NCI-H2107 treated with DMSO at 0.1 percent for 48 hours (cell line): ENCODE results near the gene ST8SIA4.
A peak's percentile ranks its signal among the peaks of the same experiment; 100 is the strongest.
"Not testable (repeated sequence)": the region's sequence is repeated elsewhere in the genome, so short reads cannot be mapped to it uniquely, and the experiment has no call there.

Experiments used
- DNase-seq: peaks from one replicate; lab custom pipeline; 2025; ENCODE audit not compliant: unreplicated experiment; lab: John Stamatoyannopoulos, UW

Gene ST8SIA4

DNA sequence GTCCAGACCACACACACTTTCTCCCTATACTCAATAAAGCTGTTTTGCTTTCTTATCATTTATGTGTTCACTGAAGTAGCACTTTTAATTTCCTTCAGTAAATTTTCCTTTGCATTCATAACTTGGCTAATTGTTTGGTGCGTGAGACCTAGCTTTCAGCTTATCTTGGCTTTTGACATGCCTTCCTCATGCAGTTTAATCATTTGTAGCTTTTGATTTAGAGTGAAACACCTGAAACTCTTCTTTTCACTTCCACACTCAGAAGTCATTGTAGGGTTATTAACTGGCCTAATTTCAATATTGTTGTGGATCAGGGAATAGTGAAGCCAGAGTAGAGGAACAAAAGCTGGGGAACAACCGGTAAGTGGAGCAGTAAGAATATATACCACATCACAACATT, 114.7 kb downstream of the ST8SIA4 start:
- no peak for DNase-seq

DNA sequence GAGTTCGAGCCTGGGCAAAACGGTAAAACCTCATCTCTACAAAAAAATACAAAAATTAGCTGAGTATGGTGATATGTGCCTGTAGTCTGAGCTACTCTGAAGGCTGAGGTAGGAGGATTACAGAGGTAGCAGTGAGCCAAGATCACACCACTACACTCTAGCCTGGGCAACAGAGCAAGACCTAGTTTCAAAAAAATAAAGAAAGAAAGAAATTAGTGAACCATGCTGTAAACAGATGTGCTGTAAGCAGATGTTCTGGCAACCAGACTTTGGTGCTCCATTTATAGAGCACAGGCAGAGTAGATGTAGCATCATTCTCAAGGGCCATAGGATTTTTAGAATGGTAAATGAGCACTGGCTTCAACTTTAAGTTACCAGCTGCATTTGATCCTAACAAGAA, 115.4 kb downstream of the ST8SIA4 start:
- no peak for DNase-seq

DNA sequence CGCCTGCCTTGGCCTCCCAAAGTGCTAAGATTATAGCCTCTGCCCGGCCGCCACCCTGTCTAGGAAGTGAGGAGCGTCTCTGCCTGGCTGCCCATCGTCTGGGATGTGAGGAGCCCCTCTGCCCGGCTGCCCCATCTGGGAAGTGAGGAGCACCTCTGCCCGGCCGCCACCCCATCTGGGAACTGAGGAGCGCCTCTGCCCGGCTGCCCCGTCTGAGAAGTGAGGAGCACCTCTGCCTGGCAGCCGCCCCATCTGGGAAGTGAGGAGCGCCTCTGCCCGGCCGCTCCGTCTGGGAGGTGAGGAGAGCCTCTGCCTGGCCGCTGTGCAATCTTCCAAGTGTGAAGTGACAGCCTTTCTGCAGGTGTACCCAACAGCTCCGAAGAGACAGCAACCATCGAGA, 117.5 kb downstream of the ST8SIA4 start:
- DNase-seq = not testable (repeated sequence)

DNA sequence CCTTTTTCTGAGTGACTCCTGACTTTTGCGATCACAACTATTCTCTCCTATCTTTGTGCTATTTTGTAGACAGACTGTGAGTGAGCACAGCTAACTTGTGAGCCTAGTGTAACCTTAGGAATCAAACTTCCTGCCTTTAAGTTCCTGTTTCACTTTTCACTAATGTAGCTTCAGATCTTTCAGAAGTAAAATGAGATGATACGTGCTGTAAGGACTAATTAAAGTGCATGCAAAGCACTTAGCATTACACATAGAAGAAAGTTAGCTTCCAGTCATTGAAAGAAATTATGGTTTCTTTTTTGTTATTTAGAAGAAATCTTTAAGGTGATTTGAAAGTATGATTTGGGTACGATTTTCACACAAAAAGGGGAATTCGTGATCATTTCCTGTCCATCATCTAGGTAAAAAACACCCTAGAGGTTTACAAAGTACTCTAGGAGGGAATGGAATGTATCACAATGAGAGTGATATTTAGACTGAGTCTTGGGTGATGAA, 122.7 kb downstream of the ST8SIA4 start:
- DNase-seq = no peak

DNA sequence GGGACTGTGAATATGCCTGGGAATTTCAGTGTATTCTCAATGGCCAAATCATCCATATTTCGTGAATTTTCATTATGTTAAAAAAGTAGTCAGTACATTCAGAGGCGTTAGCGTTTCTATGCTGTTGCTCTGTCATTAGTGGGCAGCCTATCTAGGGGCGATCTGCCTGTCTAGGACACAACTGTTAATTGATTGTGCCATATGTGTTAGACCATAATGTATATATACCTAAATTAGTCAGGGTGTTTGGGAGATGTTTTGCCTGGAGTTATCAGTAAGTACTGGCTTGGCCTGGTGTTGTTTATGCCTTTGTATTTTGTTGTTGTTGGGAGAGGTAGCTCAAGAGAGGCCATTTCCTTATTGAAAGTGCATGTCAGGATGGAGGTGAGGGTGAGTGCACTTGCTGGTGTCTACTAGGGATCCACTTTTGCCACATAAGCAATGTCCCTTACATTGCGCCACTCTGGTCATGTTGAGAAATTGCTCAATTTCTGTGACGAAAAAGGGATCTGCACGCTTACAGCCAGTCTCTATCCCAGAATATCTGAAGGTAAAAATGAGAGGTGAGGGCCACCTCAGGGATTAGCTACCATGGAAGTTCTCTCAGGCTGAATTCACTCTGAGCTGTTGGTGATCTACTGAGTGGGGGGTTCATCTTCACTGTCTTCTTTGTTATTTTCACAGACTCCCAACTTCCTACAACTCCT, 123.3 kb downstream of the ST8SIA4 start:
- no peak for DNase-seq

DNA sequence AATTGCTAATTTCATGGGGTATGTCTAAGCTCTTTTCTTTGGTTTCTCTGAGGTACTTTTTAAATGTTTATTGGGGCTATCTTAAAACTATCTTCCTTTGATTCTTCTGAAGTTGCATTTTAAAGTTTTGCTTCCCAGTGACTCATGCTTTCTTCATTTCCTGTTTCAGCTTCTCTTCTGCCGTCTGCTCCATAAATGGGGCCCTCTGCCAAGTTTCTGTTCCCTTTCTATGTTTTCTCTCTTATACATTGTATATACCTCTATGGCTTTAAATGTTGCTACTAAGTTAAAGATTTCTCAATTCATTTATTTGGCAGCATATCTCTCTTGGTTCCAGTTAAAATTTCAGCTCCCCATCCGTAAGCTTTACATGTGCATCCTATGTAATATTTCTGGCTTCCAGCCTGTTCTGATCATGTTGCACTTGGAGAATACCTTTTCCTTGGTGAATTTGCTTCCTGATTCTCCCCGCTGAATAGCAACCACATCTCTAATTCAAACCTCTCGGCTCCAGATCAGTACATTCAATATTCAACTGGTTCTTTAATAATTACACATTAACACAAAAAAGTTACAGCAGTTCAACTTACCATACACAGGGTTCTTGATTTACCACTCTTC, 125.3 kb downstream of the ST8SIA4 start:
- no peak for DNase-seq

DNA sequence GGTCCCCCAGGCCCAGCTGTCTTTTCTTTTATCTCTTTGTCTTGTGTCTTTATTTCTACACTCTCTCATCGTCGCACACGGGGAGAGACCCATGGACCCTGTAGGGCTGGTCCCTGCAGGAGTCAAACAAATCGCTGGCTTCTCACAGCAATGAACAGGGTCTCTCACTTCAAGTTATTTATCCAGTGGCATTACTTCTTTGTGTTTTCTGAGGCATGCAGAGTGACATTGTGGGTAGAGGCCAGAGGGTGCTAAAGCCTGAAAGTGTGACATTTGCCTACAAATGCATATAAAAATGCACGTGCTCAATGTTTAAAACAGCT, 127.6 kb downstream of the ST8SIA4 start:
- DNase-seq = no peak

DNA sequence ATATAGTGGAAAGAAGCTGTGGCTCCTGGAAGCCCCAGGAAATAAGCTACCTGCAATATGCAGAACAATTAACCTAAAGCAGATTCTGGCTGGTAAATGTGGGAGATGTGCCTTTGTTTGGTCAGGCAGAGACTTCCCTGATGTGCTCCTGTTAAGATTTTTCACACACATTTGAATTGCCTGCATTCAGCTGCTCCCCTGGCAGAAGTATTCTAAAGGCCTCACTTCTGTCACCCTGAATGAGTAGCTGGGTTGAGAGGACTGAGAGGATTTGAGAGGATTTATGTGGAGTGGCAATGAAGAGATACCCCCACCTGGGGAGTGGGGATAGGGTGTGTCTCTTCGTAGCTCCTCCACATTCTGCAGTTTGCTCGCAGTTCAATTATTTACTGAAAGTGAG, 130.5 kb downstream of the ST8SIA4 start:
- peak; percentile 3 for DNase-seq

DNA sequence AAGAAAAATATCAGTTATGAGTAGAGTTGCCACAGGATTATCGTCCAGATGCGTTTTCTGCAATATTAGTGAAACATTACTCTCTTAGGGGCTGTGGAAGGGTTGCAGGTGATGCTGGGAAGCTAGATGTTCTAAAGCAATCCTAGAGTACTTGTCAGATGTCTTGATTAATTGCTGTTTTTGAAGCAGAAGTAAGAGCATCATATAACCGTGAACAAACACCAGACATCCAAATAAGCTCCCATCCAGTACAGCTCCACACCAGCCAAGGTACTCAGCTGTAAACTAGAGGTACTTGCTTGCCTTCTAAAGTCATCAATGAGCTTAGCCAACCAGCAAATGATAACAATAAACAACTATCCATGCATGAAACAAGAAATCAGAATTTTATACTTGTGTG, 131.1 kb downstream of the ST8SIA4 start:
- DNase-seq = peak; percentile 27

DNA sequence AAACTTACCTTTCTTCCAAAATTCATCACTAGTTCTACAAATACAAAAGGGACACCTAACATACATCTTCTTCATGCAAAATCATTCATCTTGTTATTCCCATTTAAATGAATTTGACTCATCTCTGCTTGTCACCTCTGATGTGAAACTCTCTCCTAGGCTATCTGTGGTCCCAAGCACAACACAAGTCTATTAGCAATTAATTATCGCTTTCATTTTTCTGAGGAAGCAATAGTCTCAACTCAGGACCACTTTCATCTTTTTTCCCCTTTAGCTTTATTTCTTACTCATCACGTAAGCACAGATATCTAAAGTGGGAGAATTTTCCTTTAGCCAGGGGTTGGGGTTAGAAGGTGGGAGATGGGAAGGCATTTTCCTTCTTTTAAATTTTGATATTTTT, 131.9 kb downstream of the ST8SIA4 start:
- DNase-seq = no peak

DNA sequence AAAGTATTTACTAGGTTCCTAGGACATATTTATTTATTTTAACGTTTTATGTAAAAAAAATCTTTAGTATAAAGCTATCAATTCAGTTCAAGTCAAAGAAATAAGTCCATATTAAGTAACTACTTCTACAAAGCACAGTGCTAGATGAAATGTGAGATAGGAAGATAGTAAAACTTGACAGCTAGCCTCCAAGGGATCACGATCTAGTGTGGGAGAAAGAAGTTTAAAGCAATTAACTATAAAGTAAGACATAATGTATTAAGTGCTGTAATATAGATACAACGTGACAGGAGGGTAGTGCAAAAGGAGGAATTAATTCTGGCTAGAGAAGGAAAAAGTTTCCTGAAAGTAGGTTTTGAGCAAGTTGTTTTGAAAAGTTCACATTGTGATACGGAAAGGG, 134.9 kb downstream of the ST8SIA4 start:
- no peak for DNase-seq

DNA sequence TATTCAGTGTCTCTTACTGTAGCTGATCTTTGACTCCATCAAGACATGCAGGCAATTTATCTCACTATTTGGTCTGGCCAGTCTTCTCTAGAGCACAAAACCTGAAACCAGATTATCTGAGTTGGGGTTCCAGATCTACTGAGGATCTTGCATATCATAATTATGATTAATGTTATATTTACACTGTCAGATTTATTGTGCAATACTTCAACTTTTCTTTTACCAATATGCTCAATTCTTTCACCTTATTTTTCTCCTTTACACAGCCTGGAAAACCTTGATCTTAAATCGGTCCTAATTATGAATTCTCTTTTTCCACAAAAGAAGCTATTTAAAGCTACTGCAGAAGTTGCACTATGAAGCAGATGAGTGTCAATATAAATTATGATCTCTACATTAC, 140.1 kb downstream of the ST8SIA4 start:
- DNase-seq = no peak

DNA sequence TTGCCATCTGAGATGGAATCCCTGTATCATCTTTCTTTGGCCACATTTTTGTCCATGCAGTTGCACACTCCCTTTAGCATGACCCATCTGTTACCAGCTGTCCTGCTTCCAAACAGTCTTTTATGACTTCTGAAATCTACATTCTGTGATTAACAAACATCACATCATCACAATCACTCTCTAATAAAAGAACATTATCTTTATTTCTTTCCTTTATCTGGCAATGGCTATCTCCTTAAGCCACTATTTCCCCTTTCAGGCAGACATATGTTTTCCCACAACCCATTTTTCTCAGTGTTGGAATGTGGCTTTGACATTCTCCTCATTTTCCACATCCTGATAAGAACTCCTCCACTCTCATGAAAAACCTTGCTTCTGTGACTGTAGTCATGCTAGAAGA, 141.0 kb downstream of the ST8SIA4 start:
- no peak for DNase-seq

DNA sequence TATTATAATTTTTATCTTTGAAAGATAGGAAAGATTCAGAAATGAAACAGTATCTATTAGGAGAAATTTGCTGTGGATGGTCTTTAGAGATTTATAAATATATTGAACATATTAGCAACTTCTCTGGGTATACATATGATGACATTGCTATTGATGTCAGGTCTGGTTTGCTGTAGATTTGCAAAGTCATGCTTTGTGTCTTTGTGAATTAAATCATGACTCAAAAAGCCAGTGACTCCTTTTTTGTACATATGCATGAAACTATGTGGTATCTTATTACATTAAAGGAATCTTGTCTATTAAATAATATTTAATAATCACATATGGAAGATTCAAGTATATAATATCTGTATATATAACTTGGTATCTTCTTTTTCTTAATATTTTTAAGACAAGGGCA, 141.9 kb downstream of the ST8SIA4 start:
- no peak for DNase-seq

DNA sequence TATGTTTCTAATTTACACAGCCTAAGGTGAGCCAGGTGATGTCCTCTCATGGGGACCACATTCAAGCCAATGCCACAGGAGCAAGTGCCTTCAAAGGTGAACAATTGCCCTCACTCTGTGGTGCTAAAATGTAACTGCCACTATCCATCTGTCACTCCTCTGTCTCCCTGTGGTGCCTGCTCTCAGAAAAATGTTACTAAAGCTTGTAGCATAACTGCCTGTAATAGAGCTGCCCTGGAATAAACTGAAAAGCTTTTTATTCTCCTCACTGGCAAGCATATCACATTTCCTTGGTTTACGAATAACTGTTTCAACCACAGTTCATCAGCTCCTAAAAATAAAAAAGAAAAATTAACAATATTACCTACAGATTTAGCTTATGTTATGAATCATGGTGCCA, 142.4 kb downstream of the ST8SIA4 start:
- peak; percentile 72 for DNase-seq

DNA sequence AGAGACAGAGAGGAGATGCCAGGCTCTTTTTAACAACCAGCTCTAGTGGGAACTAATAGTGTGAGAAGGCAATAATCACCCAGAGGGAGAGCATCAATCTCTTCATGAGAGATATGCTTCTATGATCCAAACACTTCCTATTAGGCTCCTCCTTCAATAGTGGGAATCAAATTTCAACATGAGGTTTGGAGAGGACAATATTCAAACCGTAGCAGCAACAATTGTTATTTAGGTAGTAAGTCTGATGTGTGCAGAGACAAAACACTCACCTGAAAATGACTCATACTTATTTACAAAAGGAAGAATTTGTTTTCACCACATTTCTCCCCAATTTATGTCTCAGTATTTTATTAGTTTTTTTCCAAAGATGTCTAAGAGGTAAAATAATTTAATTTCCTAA, 144.3 kb downstream of the ST8SIA4 start:
- DNase-seq = peak; percentile 8

DNA sequence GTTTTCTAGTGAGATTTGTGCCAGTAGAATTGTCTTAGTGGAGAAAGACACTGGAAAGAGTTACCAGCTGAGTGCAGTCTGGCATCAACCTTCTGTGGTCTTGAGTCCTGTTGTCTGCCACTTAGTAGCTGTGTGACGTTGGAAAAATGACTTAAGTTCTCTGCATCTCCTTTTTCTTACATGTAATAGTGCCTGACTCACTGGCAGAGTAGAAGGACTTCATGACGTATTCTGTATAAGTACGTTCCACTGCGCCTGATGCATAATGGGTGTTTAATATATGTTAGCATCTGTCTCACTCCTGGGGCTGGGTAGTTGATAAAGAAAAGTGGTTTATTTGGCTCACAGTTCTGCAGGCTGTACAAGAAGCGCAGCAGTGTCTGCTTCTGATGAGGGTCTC, 144.8 kb downstream of the ST8SIA4 start:
- DNase-seq = no peak

DNA sequence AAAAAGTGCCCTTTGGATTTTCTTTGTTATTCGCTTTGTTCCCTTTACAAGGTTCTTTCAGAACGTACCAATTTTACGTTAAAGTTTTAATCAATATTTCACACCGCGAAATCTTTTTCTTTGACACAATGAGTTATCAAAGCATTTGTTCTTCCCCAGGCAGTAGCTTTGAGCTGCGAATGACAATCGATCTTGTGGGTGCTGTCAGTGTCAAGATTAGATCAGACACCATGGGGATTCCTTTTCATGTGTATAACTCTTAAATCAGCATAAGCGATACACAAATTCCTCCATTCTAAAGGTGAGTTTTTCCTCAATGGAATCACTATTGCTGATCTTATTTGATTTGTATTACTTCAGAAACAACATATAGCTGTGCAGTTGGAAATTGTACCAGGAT, 145.5 kb downstream of the ST8SIA4 start:
- DNase-seq = no peak
